LoVo (cell line): ENCODE results near the gene L1CAM.

Source experiments
- DNase-seq: peaks from one replicate; pipeline ENCODE4 v3.0.0-alpha.2; 2016; ENCODE audit warnings: low spot score

Gene L1CAM

DNA sequence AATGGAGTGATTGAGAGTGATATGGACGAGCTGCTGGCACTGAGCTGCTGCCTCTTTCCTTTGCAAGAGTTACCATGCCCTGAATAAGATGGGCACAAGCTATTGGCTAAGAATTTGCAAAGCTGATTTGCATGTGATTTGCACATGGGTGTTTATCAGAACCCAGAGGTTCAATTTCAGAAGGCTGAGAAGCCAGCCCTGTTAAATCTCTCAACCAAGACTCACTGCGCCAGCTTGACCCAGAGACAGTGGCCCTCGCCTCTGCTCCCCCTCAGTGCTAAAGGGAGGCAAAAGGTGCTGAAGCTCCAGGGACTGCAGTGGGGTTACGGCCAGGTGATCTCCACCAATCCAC, 39.4 kb upstream of the L1CAM start:
- DNase-seq = no peak

DNA sequence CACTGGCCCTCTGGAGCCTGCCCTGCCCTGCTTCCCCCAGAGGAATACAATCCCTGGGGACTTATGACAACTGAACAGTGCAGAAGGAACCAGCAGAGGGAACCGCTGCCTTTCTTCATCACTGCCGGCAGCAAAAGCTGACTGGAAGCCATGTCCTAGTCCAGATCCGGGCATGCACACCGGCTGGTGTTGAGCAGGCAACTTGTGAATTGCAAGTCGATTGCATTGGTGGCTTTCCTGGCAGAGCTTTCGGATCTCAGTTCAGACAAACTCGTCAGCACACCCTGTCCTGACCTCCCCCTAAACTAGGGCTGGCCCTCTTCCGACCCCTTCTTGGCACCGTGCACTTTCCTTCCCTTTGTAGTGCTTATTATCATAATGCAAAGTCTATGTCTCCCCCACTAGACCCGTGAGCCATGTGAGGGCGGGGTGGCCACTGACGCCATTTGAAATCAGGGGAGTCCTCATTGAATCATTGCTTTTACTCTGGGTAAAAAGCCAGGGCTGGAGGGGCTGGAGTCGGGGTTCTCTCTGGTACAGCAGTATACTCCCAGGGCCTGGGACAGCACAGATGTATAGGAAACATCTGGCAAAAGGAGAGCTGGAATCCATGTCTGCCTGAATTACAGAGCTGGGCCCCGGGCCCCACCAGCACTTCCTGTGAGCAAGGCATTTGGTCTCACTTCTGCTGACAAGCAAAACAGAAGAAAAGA, 38.3 kb upstream of the L1CAM start:
- DNase-seq = no peak

DNA sequence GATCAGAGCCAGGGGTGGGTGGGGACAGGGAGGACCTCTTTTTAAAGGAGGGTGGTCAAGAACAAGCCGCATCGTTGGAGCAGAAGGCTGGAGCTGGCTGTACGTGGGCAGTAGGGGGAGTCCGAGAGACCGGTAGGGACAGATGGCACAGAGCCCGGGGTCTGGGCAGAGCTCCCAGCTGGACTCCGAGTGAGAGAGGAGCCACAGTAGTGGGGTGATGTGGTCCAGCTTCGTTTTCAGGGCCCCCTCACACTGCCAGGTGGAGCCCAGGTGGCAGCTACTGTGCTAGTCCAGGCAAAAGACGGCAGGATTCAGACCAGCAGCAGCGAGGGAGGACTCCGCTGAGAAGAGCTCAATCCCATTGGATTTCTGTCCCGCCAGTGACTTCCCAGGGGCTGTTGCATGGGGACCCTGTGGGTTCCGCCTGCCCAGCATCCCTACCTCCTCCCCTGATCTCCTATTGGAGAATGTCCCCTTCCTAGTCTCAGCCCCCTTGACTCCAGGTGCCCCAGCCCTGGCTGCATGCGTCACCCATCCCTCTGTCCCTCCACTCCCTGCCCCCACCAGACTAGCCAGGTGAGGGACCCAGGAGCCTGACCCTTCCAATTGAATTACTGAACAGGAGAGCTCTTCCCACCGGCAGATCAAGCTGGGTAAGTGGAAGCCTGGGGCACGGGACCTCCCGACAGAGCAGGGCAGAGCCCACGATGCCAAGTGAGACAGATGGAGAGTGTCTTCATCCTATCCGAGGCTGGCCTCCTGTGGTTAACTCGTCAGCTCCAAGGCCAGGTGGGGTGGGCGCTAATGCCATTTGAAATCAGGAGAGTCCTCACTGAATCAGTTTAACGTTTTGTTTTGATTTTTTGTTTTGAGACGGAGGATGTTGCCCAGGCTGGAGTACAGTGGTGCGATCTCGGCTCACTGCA, 37.2 kb upstream of the L1CAM start:
- DNase-seq = no peak

DNA sequence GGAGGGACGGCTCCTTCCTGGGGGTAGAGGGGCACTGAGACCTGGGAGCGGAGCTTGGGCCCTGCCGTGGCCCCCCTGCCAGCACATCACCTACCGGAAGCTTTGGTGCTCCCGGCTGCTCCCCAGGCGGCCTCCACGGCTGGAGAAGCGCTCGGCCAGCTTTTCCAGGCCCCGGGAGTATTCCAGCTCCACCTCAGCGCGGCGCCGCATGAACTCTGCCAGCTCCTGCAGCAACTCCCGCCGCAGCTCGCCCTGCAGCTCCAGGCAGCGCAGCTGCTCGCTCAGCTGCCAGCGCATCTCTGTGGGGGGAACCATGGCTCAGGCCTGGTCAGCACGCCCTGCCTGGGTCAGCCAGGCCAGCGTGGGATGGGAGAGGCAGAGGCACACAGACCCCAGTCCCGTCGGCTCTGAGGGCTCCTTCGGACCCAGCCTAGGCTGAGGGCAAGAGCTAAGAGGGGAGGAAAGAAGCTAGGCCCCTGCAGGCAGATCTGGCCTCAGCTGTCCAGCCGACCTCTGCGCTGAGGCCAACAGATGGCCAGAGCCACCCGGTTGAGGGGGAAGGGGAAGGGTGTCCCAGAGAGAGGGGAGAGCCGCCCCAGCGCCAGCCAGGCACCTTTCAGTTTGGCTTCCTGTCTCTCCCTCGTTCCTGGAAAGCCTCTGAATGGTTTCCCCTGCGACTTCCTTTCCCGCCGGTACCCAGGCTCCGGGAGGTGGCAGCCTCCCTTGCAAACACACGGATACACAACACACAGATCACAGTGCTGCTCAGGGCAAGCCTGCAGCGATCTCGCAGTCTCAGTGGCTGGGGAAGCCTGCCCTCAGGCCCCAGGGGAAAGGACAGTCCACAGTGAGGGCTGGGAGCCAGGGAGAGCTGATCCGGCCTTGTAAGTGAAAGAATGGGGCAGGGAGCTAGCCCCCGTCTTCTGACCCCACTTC, 35.8 kb upstream of the L1CAM start:
- no peak for DNase-seq

DNA sequence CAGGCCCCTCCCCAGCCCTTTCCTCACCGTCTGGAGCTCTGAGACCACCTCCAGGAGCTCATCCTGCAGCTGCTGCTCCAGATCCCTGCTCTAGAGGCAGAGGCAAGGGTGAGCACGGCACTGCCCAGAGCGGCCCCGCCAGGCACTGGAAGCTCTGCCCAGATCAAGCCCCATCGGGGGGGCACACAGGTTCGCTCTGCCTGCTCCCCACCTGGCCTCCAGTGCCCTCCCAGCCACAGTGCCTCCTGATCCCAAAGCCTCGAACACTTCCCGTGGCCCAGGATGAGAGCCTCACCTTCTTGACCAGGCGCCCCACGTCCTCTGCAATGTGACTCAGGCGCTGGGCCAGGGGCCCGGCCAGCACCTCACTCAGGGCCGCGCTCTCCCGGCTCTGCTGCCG, 35.1 kb upstream of the L1CAM start:
- no peak for DNase-seq

DNA sequence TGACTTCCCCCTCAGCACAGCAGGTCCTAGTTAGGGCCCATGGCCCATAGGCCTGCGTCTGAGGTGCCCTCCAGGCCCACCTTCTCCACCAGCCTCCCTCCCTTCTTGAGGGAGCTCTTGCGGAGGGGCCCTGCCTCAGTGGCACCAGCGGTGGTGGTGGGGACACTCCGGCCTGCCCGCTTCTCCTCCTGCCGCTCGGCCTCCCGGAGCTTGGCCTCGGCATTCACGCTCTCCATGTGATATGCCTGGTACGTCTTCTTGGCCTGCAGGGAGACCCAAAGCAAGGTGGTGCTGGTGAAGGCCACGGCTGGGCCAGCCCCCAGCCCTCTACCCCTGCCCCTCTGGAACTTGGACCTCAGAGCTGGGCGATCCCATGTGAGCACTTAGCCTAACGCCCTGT, 34.6 kb upstream of the L1CAM start:
- DNase-seq = no peak

DNA sequence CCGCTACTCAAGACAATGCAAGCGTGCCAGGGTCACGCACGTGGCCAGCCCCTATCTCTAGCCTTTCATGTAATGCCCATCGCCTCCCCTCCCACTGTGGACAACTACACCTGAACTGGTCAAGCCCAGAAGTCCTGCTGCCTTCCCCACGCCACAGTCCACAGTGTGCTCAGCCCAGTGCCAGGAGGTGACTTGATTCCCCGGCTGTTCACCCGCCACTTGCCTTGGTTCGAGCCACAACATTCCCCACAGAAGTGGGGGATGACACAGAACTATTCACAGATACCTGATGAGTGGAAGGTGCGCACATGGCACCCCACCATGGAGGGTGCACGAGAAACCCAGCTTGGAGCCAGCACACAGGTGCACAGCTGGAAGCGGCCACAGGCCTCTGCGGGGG, 33.3 kb upstream of the L1CAM start:
- no peak for DNase-seq

DNA sequence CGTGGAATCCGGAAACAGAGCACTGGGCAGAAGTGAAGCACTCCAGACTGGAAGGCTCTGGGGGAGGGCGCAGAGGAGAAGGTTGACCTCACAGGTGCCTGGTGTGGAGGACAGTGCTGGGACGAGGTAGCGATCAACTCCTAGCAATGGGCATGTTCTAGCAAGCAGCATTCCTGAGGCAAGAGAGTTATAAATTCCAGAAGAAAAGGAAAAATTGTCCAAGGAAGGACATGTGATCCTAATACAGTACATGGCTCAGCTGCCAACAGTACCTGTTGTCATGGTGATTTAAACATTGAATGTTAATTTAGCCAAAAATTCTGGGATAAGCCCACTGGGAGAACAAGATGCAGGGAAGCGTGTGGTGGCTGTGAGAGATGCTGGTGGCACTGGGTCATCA, 31.9 kb upstream of the L1CAM start:
- no peak for DNase-seq

DNA sequence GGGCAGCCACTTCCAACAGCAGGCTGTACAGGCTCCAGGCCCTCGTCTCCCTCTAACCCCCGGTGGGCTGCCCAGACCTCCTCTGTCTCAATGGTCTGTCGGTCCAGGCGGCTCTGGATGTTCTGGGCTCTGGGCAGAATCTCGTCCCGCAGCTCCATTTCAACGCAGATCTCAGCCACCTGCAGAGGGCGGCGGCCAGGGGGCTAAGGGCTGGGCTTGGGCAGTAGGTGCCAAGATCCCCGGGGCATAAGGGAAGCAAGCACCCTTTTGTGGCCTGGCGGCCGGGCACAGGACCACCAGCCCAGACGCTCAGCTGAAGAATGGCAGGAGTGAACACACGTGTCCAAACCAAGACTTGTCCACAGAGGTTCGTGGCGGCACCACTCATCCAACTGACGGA, 27.7 kb upstream of the L1CAM start:
- no peak for DNase-seq

DNA sequence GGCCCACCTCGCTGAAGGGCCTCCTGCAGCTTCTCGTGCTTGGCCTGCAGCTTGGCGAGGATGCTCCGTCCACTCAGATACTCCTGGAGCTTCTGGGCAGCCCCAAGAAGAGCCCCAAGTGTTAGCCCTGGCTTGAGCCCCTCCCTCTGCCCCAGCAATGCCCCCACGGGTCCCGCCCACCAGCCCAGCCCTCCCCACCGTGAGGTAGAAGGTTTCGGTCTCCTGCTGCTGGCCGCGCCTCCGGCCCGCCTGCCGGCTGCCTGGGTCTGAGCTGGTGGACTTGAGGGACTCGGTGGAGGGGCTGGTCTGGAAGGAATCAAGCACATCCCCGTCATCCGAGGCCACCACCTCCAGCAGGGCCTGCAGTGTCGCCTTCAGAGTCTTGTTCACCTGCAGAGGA, 27.2 kb upstream of the L1CAM start:
- no peak for DNase-seq

DNA sequence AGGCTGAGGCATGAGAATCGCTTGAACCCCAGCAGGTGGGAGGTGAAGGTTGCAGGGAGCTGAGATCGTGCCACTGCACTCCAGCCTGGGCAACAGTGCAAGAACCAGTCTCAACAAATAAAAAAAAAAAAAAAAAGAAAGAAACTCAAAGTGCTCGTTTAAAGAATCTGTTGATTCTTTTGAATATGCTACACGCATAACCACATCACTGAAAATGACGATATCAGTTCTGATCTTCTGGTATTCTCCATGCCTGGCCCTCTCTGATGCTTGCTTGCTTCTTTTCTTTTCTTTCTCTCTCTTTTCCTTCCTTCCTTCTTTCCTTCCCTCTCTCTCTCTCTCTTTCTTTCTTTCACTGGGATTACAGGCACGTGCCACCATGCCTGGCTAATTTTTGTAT, 25.8 kb upstream of the L1CAM start:
- DNase-seq = no peak

DNA sequence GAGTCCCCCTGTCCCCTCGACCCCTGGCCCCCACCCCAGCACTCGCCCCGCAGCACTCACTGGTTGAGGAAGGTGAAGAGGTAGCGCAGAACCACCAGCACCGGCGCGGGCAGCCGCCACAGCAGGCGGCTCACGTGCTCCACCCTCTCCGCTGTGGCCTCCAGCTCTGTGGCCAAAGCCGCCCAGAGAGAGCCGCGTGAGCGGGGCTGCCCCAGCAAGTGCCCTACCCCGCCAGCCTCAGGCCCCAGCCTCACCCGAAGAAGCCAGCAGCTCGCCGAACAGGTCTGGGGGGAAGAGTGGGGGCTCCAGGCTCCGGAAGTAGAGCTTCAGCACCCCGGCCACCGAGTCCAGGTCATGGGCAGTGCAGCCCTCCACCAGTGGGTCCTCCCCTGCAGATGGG, 24.5 kb upstream of the L1CAM start:
- DNase-seq = no peak

DNA sequence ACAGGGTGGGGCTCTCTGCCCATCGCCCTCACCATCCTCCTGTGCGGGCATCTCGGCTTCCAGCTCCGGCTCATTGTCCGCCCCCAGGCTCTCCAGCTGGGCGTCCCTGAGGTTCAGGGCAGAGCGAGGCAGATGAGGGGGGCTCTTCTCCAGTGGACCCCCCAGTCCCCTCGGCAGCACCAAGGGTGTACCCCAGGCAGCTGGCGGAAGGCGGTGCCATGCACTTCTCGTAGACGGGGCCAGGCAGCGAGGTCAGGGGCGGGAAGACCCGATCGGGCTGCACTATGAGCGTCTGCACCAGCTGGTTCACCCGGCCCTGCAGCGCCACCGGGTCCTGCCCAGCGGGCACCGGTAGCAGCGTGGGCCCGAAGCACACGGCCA, 24.0 kb upstream of the L1CAM start:
- no peak for DNase-seq

DNA sequence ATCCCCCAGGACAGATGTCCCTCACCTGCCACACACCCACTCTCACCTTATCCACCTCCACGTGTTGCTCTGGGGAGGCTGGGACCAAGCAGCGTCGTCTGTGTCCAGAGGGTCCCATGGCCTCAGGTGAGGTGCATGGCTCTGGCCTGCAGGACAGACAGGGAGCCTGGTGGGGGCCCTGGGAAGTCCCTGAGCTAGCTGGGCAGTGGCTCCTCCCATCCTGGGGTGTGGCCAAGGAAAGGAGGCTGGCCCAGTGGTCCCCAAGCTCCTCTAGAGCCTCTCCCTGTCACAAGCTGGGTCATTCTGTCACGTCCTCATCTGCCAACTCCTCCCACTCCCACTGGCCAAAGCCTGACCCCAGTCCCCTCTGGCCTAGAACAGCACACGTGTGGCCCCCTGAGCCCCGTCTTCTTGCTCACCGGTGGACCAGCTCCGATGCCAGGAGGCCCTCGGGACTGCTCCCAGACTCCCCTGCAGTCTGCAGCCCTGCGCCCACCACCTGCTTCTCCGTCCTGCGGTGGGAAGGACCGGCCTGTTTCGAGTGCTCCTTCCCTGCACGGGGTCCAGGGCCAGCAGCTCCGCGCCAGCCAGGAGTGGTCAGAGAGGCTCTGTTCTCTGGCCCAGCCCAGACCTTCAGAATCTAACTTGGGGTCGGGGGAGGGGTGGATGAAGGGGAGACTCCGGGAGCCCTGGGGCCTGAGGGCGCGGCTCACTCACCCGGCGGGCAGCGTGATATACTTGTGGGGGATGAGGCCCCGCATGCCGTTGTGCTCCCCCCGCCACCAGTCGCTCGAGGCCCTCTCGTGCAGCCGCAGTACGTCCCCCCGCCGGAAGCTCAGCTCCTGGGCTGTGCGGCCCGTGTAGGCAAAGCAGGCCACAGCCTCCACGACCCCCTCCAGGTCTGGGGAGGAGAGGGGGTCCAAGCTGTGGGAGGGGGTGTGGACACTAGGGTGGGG, 23.3 kb upstream of the L1CAM start:
- no peak for DNase-seq

DNA sequence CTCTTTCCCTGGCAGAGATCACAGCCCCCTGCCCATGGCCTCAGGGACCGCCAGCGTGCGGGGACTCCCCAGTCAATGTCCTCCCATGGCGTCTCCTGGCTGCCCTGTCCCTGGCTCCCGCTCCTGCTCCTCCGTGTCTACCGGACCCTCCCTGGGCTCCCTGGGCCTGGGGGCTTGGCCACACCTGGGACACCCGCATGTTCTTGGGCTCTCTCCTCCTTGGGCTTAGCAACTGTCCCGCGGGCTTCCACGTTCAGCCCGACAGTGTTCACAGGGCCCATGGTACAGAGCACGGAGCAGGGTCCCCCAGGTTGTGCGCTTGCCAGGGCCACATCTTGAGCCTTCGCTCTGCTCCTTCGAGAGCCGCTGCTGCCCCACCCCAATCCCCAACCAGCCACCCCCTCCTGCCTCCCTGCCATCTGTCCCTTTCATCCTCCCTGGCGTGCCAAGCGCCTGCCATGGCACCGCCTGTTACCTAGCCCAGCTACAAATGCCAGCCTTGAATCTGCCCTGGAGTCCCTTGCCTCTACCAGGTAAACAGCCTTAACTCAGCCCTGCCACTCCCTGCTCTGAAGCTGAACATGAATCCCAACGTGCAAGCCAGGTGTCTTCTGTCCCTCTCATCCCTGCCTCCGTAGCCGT, 22.4 kb upstream of the L1CAM start:
- no peak for DNase-seq

DNA sequence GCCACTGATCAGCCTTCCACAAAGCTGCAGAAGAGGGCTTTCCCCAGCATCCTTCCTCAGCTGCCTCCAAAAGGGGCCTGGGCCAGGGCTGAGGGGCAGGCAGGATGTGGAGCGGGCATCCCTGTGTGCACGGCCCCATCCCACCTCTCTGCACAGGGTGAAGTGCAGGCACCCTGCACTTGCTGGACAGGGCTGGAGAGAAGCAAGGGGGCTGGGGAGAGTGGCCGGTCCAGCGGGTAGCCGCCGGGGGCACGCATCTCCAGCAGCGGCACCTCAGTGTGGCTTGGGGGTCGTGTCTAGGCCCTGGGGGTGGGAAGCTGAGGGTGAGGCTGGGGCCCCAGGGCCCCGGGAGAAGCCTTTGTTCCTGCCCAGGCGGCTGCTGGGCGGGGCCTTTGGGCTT, 21.5 kb upstream of the L1CAM start:
- no peak for DNase-seq

DNA sequence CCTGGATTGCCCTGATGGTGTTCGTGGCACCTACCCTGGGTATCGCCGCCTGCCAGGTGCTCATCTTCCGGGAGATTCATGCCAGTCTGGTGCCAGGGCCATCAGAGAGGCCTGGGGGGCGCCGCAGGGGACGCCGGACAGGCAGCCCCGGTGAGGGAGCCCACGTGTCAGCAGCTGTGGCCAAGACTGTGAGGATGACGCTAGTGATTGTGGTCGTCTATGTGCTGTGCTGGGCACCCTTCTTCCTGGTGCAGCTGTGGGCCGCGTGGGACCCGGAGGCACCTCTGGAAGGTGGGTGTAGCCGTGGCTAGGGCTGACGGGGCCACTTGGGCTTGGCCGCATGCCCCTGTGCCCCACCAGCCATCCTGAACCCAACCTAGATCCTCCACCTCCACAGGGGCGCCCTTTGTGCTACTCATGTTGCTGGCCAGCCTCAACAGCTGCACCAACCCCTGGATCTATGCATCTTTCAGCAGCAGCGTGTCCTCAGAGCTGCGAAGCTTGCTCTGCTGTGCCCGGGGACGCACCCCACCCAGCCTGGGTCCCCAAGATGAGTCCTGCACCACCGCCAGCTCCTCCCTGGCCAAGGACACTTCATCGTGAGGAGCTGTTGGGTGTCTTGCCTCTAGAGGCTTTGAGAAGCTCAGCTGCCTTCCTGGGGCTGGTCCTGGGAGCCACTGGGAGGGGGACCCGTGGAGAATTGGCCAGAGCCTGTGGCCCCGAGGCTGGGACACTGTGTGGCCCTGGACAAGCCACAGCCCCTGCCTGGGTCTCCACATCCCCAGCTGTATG, 20.3 kb upstream of the L1CAM start:
- no peak for DNase-seq

DNA sequence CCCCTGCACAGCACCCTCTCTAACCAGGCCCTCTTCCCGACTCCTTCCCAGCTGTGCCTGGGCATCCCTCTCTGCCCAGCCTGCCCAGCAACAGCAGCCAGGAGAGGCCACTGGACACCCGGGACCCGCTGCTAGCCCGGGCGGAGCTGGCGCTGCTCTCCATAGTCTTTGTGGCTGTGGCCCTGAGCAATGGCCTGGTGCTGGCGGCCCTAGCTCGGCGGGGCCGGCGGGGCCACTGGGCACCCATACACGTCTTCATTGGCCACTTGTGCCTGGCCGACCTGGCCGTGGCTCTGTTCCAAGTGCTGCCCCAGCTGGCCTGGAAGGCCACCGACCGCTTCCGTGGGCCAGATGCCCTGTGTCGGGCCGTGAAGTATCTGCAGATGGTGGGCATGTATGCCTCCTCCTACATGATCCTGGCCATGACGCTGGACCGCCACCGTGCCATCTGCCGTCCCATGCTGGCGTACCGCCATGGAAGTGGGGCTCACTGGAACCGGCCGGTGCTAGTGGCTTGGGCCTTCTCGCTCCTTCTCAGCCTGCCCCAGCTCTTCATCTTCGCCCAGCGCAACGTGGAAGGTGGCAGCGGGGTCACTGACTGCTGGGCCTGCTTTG, 19.6 kb upstream of the L1CAM start:
- DNase-seq = no peak
